Transverse colon (tissue), 3 donors: ENCODE measurements around the gene NEK7.

Experiments
- CTCF ChIP-seq, 5 experiments: fragments of 200-600 bp in 3 of 5; fragments of 450-650 bp in 2 of 5; sonication (generic) in 3 of 5; IDR thresholded peaks; 1 replicate in 2 of 5; 2 replicates in 3 of 5; pipeline ENCODE4 v1.5.1; 2016 to 2017; ENCODE audit warnings: antibody characterized with exemption in 5 of 5, inconsistent platforms in 3 of 5, mild to moderate bottlenecking in 2 of 5, moderate library complexity in 1 of 5
- EP300 ChIP-seq: sonication (generic); formaldehyde crosslinking; IDR thresholded peaks from one replicate; pipeline ENCODE4 v1.6.1; 2017; ENCODE audit warnings: antibody characterized with exemption, low read depth

- TF ChIP-seq EP300 (no peak), CTCF (IDR thresholded peaks at IDR 0.05) (no peak)
Measured at GRCh38 chr1:198165927-198166647, 9.3 kb downstream of the NEK7 start.
